ENCODE measurements around the gene SNRNP48.

The SNRNP48 gene

DNA sequence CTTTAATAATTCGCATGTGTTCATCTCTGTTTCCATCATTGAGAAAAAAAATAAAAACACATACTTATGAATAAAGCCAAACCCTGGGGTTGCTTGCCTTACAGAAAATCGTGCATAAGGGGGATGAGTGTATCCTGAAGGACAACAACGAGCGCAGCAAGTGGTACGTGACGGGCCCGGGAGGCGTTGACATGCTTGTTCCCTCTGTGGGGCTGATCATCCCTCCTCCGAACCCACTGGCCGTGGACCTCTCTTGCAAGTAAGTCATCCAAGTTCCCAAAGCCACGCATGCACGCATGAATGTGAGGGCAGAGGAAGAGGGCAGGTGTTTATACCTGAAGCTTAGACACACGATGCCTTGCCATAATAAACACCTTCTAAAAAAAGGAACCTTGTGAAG lies 20.9 kb upstream of the SNRNP48 start (continued):
- TF ChIP-seq ZNF549 (tag by site-specific recombination; IDR thresholded peaks at IDR 0.05) (no peak), KLF9 (tag by site-specific recombination; IDR thresholded peaks at IDR 0.05; ENCODE audit: low read depth) (no peak), ZFP69B (tag by site-specific recombination; IDR thresholded peaks at IDR 0.05) (no peak), ZNF394 (tag by site-specific recombination; IDR thresholded peaks at IDR 0.05; ENCODE audit: borderline replicate concordance) (no peak)
- TF ChIP-seq, protein P1, sequence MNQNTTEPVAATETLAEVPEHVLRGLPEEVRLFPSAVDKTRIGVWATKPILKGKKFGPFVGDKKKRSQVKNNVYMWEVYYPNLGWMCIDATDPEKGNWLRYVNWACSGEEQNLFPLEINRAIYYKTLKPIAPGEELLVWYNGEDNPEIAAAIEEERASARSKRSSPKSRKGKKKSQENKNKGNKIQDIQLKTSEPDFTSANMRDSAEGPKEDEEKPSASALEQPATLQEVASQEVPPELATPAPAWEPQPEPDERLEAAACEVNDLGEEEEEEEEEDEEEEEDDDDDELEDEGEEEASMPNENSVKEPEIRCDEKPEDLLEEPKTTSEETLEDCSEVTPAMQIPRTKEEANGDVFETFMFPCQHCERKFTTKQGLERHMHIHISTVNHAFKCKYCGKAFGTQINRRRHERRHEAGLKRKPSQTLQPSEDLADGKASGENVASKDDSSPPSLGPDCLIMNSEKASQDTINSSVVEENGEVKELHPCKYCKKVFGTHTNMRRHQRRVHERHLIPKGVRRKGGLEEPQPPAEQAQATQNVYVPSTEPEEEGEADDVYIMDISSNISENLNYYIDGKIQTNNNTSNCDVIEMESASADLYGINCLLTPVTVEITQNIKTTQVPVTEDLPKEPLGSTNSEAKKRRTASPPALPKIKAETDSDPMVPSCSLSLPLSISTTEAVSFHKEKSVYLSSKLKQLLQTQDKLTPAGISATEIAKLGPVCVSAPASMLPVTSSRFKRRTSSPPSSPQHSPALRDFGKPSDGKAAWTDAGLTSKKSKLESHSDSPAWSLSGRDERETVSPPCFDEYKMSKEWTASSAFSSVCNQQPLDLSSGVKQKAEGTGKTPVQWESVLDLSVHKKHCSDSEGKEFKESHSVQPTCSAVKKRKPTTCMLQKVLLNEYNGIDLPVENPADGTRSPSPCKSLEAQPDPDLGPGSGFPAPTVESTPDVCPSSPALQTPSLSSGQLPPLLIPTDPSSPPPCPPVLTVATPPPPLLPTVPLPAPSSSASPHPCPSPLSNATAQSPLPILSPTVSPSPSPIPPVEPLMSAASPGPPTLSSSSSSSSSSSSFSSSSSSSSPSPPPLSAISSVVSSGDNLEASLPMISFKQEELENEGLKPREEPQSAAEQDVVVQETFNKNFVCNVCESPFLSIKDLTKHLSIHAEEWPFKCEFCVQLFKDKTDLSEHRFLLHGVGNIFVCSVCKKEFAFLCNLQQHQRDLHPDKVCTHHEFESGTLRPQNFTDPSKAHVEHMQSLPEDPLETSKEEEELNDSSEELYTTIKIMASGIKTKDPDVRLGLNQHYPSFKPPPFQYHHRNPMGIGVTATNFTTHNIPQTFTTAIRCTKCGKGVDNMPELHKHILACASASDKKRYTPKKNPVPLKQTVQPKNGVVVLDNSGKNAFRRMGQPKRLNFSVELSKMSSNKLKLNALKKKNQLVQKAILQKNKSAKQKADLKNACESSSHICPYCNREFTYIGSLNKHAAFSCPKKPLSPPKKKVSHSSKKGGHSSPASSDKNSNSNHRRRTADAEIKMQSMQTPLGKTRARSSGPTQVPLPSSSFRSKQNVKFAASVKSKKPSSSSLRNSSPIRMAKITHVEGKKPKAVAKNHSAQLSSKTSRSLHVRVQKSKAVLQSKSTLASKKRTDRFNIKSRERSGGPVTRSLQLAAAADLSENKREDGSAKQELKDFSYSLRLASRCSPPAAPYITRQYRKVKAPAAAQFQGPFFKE (tag by site-specific recombination; IDR thresholded peaks at IDR 0.05; ENCODE audit: borderline replicate concordance), result no peak

DNA sequence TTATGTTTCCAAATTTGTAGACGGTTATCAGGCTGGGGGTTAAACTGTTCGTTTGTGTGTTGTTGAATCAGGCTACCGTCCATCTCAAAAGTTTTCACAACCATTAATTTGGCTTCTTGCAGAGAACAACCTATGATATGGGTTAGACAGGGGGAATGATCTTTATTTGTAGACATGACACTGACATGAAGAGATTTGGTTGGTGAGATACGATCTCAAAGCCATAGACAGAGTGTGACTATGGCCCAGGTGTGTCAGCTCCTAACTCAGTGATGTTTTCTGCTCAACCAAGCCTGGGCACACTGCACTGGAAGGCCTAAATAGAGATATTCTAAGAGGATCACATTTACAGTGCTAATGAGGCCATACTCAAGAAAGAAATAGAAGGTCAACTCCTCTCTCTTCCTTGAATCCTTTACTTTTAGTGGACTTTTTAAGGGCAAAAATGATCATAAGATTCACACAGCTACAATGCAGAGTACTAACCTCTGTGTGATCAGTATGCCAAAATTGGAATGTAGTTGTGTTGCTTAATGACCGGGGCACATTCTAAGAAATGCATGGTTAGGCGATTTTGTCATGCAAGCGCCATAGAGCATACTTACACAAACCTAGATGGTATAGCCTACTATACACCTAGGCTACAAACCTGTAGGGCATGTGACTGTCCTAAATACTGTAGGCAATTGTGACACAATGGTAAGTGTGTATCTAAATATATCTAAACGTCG lies 17.6 kb upstream of the SNRNP48 start:
- Histone ChIP-seq H3K36me3 (ENCODE audit: control insufficient read depth in 2 of 2, insufficient read depth in 1 of 2, low read length in 2 of 2) (peaks cover 85 to 97% of the 10 kb centered on the region in 2 experiments), H3K4me1 (ENCODE audit: control insufficient read depth, insufficient read depth, low read length) (no peaks in the 10 kb centered on the region), H3K4me3 (ENCODE audit: low read depth, low read length) (no peak overlapping the region), H3K9me3 (ENCODE audit: control insufficient read depth, insufficient read depth, low read depth, low read length) (no peaks in the 10 kb centered on the region), H3K27ac (ENCODE audit: extremely low read depth, low read depth, low read length) (no peak overlapping the region)
- TF ChIP-seq ZNF416 (tag by site-specific recombination; IDR thresholded peaks at IDR 0.05), result no peak
- no peak for TF ChIP-seq ZNF530 (tag by site-specific recombination; IDR thresholded peaks at IDR 0.05; ENCODE audit: low read depth)
- no peak for TF ChIP-seq ZNF561 (tag by site-specific recombination; IDR thresholded peaks at IDR 0.05; ENCODE audit: borderline replicate concordance)
- TF ChIP-seq, protein P2, sequence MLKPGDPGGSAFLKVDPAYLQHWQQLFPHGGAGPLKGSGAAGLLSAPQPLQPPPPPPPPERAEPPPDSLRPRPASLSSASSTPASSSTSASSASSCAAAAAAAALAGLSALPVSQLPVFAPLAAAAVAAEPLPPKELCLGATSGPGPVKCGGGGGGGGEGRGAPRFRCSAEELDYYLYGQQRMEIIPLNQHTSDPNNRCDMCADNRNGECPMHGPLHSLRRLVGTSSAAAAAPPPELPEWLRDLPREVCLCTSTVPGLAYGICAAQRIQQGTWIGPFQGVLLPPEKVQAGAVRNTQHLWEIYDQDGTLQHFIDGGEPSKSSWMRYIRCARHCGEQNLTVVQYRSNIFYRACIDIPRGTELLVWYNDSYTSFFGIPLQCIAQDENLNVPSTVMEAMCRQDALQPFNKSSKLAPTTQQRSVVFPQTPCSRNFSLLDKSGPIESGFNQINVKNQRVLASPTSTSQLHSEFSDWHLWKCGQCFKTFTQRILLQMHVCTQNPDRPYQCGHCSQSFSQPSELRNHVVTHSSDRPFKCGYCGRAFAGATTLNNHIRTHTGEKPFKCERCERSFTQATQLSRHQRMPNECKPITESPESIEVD (tag by site-specific recombination; IDR thresholded peaks at IDR 0.05), result no peak
- no peak for TF ChIP-seq ZNF837 (tag by site-specific recombination; IDR thresholded peaks at IDR 0.05)
- TF ChIP-seq ZNF211 (tag by site-specific recombination; IDR thresholded peaks at IDR 0.05; ENCODE audit: low read depth), result no peak
- no peak for TF ChIP-seq MZF1 (tag by site-specific recombination; IDR thresholded peaks at IDR 0.05; ENCODE audit: borderline replicate concordance)
- TF ChIP-seq, protein P3, sequence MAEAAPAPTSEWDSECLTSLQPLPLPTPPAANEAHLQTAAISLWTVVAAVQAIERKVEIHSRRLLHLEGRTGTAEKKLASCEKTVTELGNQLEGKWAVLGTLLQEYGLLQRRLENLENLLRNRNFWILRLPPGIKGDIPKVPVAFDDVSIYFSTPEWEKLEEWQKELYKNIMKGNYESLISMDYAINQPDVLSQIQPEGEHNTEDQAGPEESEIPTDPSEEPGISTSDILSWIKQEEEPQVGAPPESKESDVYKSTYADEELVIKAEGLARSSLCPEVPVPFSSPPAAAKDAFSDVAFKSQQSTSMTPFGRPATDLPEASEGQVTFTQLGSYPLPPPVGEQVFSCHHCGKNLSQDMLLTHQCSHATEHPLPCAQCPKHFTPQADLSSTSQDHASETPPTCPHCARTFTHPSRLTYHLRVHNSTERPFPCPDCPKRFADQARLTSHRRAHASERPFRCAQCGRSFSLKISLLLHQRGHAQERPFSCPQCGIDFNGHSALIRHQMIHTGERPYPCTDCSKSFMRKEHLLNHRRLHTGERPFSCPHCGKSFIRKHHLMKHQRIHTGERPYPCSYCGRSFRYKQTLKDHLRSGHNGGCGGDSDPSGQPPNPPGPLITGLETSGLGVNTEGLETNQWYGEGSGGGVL (tag by site-specific recombination; IDR thresholded peaks at IDR 0.05), result no peak
- no peak for TF ChIP-seq GLI4 (tag by site-specific recombination; IDR thresholded peaks at IDR 0.05)
- no peak for TF ChIP-seq HOXD13 (CRISPR knock-in tag; IDR thresholded peaks at IDR 0.05; ENCODE audit: borderline replicate concordance)
- TF ChIP-seq ZNF830 (tag by site-specific recombination; IDR thresholded peaks at IDR 0.05; ENCODE audit: low read depth), result no peak
- no peak for TF ChIP-seq ZNF596 (tag by site-specific recombination; IDR thresholded peaks at IDR 0.05)
- TF ChIP-seq, protein P4, sequence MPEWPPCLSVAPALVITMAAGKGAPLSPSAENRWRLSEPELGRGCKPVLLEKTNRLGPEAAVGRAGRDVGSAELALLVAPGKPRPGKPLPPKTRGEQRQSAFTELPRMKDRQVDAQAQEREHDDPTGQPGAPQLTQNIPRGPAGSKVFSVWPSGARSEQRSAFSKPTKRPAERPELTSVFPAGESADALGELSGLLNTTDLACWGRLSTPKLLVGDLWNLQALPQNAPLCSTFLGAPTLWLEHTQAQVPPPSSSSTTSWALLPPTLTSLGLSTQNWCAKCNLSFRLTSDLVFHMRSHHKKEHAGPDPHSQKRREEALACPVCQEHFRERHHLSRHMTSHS (tag by site-specific recombination; IDR thresholded peaks at IDR 0.05), result no peak
- no peak for TF ChIP-seq EGR2 (tag by site-specific recombination; IDR thresholded peaks at IDR 0.05; ENCODE audit: low read depth)
- TF ChIP-seq BCL11A (tag by site-specific recombination; IDR thresholded peaks at IDR 0.05; ENCODE audit: low read depth), result no peak
- no peak for TF ChIP-seq ZNF121 (tag by site-specific recombination; IDR thresholded peaks at IDR 0.05)
- no peak for TF ChIP-seq SCRT2 (tag by site-specific recombination; IDR thresholded peaks at IDR 0.05)
- TF ChIP-seq ZNF423 (tag by site-specific recombination; IDR thresholded peaks at IDR 0.05), result no peak
- no peak for TF ChIP-seq SALL2 (tag by site-specific recombination; IDR thresholded peaks at IDR 0.05; ENCODE audit: borderline replicate concordance)
- TF ChIP-seq ZSCAN16 (tag by site-specific recombination; IDR thresholded peaks at IDR 0.05), result no peak
- ChIA-PET POLR2A (interaction anchor here (1.2 kb wide), 1 partner anchor 17 kb away, joined by 4 read pairs; the partner anchor contains the start of gene SNRNP48), CTCF (interaction anchor here (0.6 kb wide), 1 partner anchor 9 kb away, joined by 3 read pairs; no protein-coding TSS in a partner anchor)
